Superior temporal gyrus (tissue), 1 donor: ENCODE measurements around the gene CXCR2.

ENCODE experiments used
- DNase-seq: peaks from one replicate; pipeline ENCODE4 v3.0.0-alpha.2; 2016; ENCODE audit errors: extremely low spot score

Gene CXCR2

DNA sequence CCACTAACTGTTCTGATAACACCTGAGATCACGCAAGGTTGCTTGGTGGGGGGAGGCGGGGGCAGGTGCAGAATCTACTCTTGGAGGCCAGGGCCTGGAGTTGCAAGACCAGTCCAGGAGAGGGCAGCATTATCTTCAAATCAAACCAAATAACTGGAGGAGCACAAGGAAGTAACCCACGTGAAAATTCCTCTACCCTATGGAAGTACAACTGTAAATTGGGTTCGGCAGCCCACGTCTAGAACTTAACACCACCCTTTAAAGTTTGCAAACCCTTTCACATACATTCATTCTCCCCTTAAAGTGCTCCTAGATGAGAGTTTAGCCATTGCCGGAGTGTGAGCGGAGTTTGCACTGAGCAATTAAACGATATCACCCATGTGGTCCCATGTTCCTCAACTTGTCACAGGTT, 60.5 kb downstream of the CXCR2 start:
- DNase-seq, result peak; percentile 76
